ENCODE measurements around the gene ZRANB1.

ZRANB1 gene

DNA sequence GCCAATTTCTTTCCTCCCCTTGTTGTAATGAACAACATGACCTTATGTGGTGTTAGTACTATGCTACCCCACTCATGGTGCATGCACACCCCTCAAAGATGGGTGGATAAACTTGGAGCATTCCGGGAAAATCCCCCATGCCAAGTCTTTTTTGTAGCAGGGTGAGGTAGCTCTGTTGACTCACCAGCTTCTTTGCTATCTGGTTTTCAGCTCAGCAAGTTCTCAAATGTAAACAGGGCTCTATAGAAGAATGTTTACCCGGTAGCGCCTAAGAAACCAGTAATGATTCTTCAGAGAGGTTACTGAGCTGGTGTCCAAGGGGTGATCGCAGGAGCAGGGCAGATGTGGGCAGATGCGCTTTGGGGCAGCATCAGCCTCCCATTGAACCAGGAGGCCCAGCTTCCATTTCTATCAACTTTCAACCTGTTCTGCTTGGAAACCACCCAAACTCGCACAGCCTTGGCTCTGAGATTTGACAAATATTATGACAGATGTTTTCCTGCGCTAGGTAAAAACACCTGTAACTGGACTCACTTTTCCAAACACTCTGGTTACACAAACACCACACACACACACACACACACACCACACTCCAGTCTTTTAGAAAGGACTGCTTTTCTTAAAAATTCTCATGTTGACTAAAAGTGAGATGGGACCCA lies 87.8 kb downstream of the ZRANB1 start:
- TF ChIP-seq, protein P1, sequence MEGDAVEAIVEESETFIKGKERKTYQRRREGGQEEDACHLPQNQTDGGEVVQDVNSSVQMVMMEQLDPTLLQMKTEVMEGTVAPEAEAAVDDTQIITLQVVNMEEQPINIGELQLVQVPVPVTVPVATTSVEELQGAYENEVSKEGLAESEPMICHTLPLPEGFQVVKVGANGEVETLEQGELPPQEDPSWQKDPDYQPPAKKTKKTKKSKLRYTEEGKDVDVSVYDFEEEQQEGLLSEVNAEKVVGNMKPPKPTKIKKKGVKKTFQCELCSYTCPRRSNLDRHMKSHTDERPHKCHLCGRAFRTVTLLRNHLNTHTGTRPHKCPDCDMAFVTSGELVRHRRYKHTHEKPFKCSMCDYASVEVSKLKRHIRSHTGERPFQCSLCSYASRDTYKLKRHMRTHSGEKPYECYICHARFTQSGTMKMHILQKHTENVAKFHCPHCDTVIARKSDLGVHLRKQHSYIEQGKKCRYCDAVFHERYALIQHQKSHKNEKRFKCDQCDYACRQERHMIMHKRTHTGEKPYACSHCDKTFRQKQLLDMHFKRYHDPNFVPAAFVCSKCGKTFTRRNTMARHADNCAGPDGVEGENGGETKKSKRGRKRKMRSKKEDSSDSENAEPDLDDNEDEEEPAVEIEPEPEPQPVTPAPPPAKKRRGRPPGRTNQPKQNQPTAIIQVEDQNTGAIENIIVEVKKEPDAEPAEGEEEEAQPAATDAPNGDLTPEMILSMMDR (IDR thresholded peaks at IDR 0.05; ENCODE audit: borderline replicate concordance, insufficient read depth, low read depth, low read length) = no peak
- no peak overlapping the region for H3K4me3 ChIP-seq (ENCODE audit: low read depth, low read length)

DNA sequence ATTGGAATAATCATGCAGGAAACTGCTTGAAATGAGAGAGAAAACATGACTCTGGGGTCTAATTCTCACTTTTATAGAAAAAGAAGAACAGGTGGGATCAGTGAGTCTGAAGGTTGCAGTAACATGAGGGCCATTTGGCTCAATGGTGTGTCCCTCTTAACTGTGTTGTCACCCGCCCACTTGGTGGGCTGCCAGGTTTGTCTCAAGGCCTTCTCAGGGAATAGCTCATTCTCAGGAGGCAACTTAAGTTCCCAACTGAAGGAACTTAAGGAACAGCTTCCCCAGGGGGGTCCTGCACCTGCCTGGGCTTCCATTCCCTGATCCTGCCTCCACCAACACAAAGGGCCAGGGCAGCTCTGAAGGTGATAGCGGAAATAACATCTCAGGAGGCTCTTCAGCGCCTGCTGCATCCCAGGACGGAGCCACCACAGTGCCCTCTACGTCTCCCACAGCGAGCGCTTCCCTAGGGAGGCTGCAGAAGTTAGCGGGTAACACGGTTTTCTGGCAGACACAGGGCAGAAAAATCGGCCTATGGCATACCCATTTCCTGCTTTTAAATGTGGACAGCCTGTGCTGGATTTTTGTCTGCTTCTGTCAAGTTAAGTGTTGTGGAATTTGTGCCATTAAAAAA lies 88.8 kb downstream of the ZRANB1 start:
- TF ChIP-seq, protein P1 (IDR thresholded peaks at IDR 0.05; ENCODE audit: borderline replicate concordance, insufficient read depth, low read depth, low read length) = no peak
- H3K4me3 ChIP-seq (ENCODE audit: low read depth, low read length) = no peak overlapping the region

DNA sequence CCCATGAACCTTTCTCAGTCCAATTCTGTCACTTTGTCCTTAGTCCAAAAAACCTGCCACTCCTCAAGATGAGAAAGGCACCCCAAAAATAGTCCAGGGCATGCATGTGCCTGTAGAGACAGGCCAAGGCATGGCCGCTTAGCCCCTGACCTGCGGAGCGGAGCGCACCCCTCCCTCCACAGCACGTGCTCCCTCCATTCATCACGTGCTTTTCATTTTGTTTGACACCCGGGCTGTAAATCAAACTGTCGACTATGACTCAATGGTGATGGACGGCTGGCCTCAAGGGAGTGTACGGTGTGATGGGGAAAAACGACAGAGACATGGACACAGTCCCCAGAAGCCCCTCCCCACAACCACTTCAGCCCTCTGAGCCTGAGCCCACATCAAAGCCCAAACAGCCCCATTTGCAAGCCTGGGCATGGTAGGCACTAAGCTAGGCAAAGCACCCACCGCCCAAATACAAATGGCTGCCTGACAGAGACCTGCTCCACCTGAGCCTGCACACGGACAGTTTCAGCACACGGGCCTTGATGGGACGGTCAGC lies 90.6 kb downstream of the ZRANB1 start:
- no peak overlapping the region for H3K4me3 ChIP-seq (ENCODE audit: low read depth, low read length)
- TF ChIP-seq, protein P1 (IDR thresholded peaks at IDR 0.05; ENCODE audit: borderline replicate concordance, insufficient read depth, low read depth, low read length) = no peak

DNA sequence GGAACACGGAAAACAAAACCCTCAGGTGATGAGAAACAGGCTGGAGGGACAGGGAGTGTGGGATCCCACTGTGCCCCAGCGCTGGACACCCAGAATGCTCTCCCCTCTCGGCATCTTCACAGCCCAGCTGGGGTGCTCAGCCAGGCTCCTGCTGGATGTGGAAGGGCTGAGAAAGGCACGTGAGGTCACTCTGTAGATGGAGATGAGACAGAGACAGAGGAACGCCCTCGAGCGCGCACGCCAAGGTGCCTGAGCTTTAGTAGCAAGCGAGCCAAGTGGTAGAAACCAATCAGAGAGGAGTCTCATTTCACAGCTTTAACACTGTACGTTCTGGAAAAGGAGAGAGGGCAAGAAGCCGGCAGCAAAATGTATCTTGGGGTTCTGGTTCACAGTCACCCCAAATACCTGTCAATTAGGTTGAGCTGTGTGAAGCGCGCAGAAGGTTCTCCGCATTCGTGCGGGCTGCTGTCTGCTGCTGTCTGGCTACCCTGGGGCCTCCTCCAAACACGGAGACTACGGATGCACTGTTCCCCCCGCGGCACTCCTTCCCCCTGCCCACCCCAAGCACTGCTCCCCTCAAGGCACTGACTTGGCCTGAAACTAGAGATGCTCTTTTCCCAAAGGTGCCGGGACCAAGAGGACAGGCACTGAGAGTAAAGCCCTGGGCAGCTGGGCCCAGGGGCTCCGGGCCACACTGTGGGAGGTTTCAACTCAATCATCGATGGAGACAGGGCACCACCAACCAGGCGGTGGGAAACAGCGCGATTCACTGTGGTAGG lies 91.4 kb downstream of the ZRANB1 start:
- TF ChIP-seq, protein P1 (IDR thresholded peaks at IDR 0.05; ENCODE audit: borderline replicate concordance, insufficient read depth, low read depth, low read length) = no peak
- no peak overlapping the region for H3K4me3 ChIP-seq (ENCODE audit: low read depth, low read length)

DNA sequence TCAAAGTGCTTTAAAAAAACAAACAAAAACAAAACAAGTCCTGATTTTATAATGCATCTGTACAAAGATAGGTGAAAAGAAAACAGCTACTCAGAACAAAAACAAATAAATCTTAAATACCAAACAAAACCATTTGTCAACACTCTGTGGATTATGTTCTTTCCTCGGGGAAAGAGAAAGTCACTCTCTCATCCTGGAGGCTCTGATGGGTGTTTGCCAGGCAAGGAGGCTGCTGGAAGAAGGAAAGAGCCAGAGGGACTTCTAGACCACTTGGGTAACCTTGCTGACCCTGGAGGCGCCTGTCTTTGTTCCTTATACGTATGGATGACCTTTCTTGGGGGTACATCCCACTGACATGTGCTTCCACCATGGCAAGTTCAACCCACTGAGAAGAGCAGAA lies 92.8 kb downstream of the ZRANB1 start:
- TF ChIP-seq, protein P1 (IDR thresholded peaks at IDR 0.05; ENCODE audit: borderline replicate concordance, insufficient read depth, low read depth, low read length) = no peak
- H3K4me3 ChIP-seq (ENCODE audit: low read depth, low read length) = no peak overlapping the region

DNA sequence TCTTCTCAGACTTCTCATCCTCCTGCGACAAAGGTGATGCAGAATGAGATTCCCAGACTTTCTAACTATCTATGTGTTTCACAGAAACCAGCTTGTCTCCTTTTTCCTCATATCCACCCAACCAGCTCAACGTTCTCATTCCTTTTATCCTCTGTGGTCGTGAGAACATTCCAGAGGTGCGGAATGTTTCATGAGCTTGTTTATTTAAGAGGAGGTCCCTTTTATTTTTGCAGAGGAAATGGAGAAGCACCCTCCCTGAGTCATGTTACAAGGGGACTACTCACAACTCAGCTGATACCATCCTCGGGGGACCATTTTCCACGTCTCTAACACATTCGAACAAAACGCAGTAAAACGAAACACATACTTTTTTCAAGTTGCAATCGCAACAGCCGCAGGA lies 93.2 kb downstream of the ZRANB1 start:
- TF ChIP-seq, protein P1 (IDR thresholded peaks at IDR 0.05; ENCODE audit: borderline replicate concordance, insufficient read depth, low read depth, low read length) = no peak
- no peak overlapping the region for H3K4me3 ChIP-seq (ENCODE audit: low read depth, low read length)
